Daoy (cell line): ENCODE results near the gene STAC3. TPM values are rescaled to one million over a fixed set of nuclear protein-coding genes. Genes with fewer than 3 reads are reported as not detected.

ENCODE experiments used
- DNase-seq: peaks from one replicate; pipeline ENCODE4 v3.0.0-alpha.2; 2015; ENCODE audit warnings: low read depth
- total RNA-seq: library from RNA; depleted of rRNA; stranded (reverse); fragments of >200 nt; shearing (Covaris generic); gene quantifications from 2 replicates; pipeline ENCODE4 v1.2.3, GENCODE V29; 2014; rRNA removed

The STAC3 gene
- total RNA-seq, 1 experiment from 2014 or later = 0.69 TPM

- DNase-seq = no peak
Observed at GRCh38 chr12:57194253-57194652, 56.7 kb downstream of the STAC3 start.

- DNase-seq = no peak
Observed at GRCh38 chr12:57193706-57194245, 57.2 kb downstream of the STAC3 start.

Other genes with a start within 250 kb of the STAC3 start
- 6.7 and 7.5 TPM in 2 replicates for gene ZBTB39, start 244.6 kb downstream of the STAC3 start, total RNA-seq
- 0.46 TPM in 1 of 2 replicates, not detected in the other for gene TAC3, start 234.7 kb downstream of the STAC3 start, total RNA-seq
- gene MYO1A, start 201.1 kb downstream of the STAC3 start, total RNA-seq = not detected in 2 replicates
- 26.1 and 34.1 TPM in 2 replicates for gene NEMP1, start 172.4 kb downstream of the STAC3 start, total RNA-seq
- 39.4 and 47.5 TPM in 2 replicates for gene NAB2, start 162.1 kb downstream of the STAC3 start, total RNA-seq
- gene STAT6, start 139.8 kb downstream of the STAC3 start, total RNA-seq = 39.1 and 44.4 TPM in 2 replicates
- 2.8 and 3.9 TPM in 2 replicates for gene LRP1, start 122.7 kb downstream of the STAC3 start, total RNA-seq
- not detected in 2 replicates for gene LRP1-AS, start 103.6 kb downstream of the STAC3 start, total RNA-seq
- 0.33 and 1.7 TPM in 2 replicates for gene NXPH4, start 34.4 kb downstream of the STAC3 start, total RNA-seq
- gene SHMT2, start 21.5 kb downstream of the STAC3 start, total RNA-seq = 196 and 236 TPM in 2 replicates
- gene R3HDM2, start 179.9 kb upstream of the STAC3 start, total RNA-seq = 8.9 and 11.3 TPM in 2 replicates
- not detected in 2 replicates for gene INHBC, start 183.6 kb upstream of the STAC3 start, total RNA-seq
- 0.80 and 1.6 TPM in 2 replicates for gene INHBE, start 204.1 kb upstream of the STAC3 start, total RNA-seq
- gene GLI1, start 208.6 kb upstream of the STAC3 start, total RNA-seq = 0.57 and 2.1 TPM in 2 replicates
- 0.51 TPM in 1 of 2 replicates, not detected in the other for gene ARHGAP9, start 228.7 kb upstream of the STAC3 start, total RNA-seq
- 120 and 177 TPM in 2 replicates for gene MARS1, start 236.9 kb upstream of the STAC3 start, total RNA-seq